CD4-positive, alpha-beta T cell treated with Interleukin-6 for 4 hours (primary cell): ENCODE data around the gene PGAM4.
"Not testable (repeated sequence)": the region's sequence is repeated elsewhere in the genome, so short reads cannot be mapped to it uniquely, and the experiment has no call there.

ENCODE experiments used
- DNase-seq: peaks from one replicate; pipeline ENCODE4 v3.0.0-alpha.2; 2020; ENCODE audit warnings: mixed read lengths

PGAM4 gene

DNA sequence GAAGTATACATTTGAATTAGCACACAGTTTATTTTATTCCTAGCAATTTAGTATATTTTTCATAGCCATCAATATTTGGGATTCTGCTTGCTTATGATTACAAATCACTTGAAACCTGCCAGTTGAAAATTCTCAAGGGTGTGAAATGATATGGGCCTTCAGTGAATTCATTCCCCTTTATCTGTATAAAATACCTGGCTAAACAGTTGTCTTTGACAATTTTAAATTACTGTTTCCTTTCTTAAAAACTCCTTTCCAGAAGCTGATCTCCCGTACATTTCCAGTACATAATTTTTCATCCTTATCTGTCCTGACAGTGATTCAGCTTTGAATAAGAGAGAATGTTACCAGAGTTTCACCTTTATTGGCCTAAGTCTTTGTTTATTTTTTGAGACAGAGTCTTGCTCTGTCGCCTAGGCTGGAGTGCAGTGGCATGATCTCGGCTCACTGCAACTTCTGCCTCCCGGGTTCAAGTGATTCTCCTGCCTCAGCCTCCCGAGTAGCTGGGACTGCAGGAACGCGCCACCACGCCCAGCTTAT lies 45.0 kb downstream of the PGAM4 start:
- no peak for DNase-seq

DNA sequence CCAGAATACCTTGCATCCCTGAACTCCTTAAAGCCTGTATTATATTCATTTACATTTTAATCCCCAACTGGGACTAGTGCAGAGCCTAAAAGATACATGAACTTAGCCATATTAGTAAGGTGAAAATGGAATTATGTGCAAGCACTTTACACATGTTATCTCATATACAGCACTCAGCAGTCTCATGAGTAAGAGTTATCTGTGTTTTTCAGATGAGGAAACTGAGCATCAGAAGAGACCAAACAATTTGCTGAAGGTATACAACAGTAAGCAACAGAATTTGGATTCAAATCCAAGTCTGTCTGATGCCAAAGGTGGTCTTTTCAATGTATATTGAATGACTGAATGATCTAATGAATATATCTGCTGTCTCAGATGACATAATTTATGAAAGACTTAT lies 46.7 kb downstream of the PGAM4 start:
- no peak for DNase-seq

DNA sequence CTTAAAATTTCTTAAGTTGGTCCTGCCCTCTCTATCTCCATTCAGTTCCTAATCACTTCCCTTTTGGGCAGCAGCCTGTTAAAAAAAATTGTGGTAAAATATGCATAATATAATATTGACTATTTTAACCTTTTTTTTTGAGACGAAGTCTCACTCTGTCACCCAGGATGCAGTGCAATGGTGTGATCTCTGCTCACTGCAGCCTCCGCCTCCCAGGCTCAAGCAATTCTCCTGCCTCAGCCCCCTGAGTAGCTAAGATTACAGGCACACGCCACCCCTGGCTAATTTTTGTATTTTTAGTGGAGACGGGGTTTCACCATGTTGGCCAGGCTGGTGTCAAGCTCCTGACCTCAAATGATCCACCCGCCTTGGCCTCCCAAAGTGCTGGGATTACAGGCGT lies 50.1 kb downstream of the PGAM4 start:
- DNase-seq: not testable (repeated sequence)

GRCh38 chrX:77918568-77918967 lies 50.9 kb downstream of the PGAM4 start:
- no peak for DNase-seq
